K562 (cell line): ENCODE results near the gene RRH. TPM values are rescaled to one million over a fixed set of nuclear protein-coding genes. Genes with fewer than 3 reads are reported as not detected.
A peak's percentile ranks its signal among the peaks of the same experiment; 100 is the strongest.

Experiments
- CEBPG ChIP-seq, 3 experiments: fragments of 200-800 bp in 1 of 3; sonication (Bioruptor generic) in 1 of 3; sonication (generic) in 1 of 3; formaldehyde crosslinking in 1 of 3; IDR thresholded peaks in 2 of 3; conservative IDR thresholded peaks in 1 of 3; 2 replicates each; pipeline versions ENCODE4 v1.6.1 to v1.8.0; 2016 to 2022; ENCODE audit warnings: missing compliant biosample characterization in 2 of 3, missing genetic modification characterization in 2 of 3, mild to moderate bottlenecking in 1 of 3, missing genetic modification reagents in 1 of 3
- CSDE1 ChIP-seq, 2 experiments: fragments of 450-650 bp; IDR thresholded peaks; 2 replicates each; pipeline ENCODE4 v1.6.1; 2016; ENCODE audit warnings: mild to moderate bottlenecking in 1 of 2
- DACH1 ChIP-seq: fragments of 450-650 bp; IDR thresholded peaks from 2 replicates; pipeline ENCODE4 v1.6.1; 2018; ENCODE audit not compliant: partially characterized antibody
- ELK1 ChIP-seq: sonication (generic); formaldehyde crosslinking; IDR thresholded peaks from 2 replicates; pipeline ENCODE4 v1.8.1; 2022; ENCODE audit warnings: missing genetic modification reagents
- EP300 ChIP-seq: IDR thresholded peaks from 2 replicates; pipeline ENCODE4 v1.6.1; 2012; ENCODE audit warnings: low read length, improper control_type of control experiment
- ESRRA ChIP-seq: fragments of 450-650 bp; IDR thresholded peaks from 2 replicates; pipeline ENCODE4 v1.6.1; 2014; ENCODE audit warnings: low read depth, mild to moderate bottlenecking, moderate library complexity, borderline replicate concordance
- GTF2E2 ChIP-seq: fragments of 200-800 bp; sonication (Bioruptor generic); IDR thresholded peaks from 2 replicates; pipeline ENCODE4 v1.6.1; 2016; ENCODE audit warnings: missing genetic modification characterization, missing compliant biosample characterization
- HCFC1 ChIP-seq: IDR thresholded peaks from 2 replicates; pipeline ENCODE4 v1.6.1; 2012; ENCODE audit warnings: low read depth, low read length, improper control_type of control experiment
- KDM4B ChIP-seq, 2 experiments: fragments of 450-650 bp in 1 of 2; sonication (generic) in 1 of 2; IDR thresholded peaks; 2 replicates each; pipeline ENCODE4 v1.6.1; 2016 to 2017; ENCODE audit warnings: borderline replicate concordance in 2 of 2, antibody characterized with exemption in 1 of 2, low read depth in 1 of 2, mild to moderate bottlenecking in 1 of 2
- MYNN ChIP-seq, 2 experiments: sonication (generic); formaldehyde crosslinking in 1 of 2; IDR thresholded peaks; 2 replicates each; pipeline versions ENCODE4 v1.5.0 to v1.6.1; 2016 to 2020; ENCODE audit warnings: antibody characterized with exemption in 1 of 2, missing genetic modification reagents in 1 of 2
- NCOA6 ChIP-seq: fragments of 450-650 bp; IDR thresholded peaks from 2 replicates; pipeline ENCODE4 v1.6.1; 2017; ENCODE audit warnings: mild to moderate bottlenecking
- NRF1 ChIP-seq, 2 experiments: fragments of 450-650 bp; IDR thresholded peaks in 1 of 2; conservative IDR thresholded peaks in 1 of 2; 2 replicates each; pipeline ENCODE4 v1.6.1; 2014; ENCODE audit warnings: mild to moderate bottlenecking in 2 of 2
- PCBP1 ChIP-seq: fragments of 200-400 bp; formaldehyde crosslinking; IDR thresholded peaks from 2 replicates; pipeline ENCODE4 v1.6.1; 2018; ENCODE audit warnings: mild to moderate bottlenecking, low read depth, low read length; ENCODE audit not compliant: poor library complexity, severe bottlenecking
- PHB2 ChIP-seq: fragments of 450-650 bp; IDR thresholded peaks from 2 replicates; pipeline ENCODE4 v1.6.1; 2017; ENCODE audit warnings: low read depth
- RCOR1 ChIP-seq, 2 experiments: IDR thresholded peaks; 2 replicates each; pipeline ENCODE4 v1.6.1; 2012; ENCODE audit warnings: low read depth in 2 of 2, low read length in 2 of 2, borderline replicate concordance in 1 of 2, improper control_type of control experiment in 1 of 2
- SUPT5H ChIP-seq: fragments of 450-650 bp; IDR thresholded peaks from 2 replicates; pipeline ENCODE4 v1.6.1; 2016
- ZFP1 ChIP-seq: fragments of 450-650 bp; formaldehyde crosslinking; IDR thresholded peaks from 2 replicates; pipeline ENCODE4 v1.4.0; 2020; ENCODE audit warnings: mild to moderate bottlenecking, mixed read lengths
- ZFP36 ChIP-seq: fragments of 150-350 bp; IDR thresholded peaks from 2 replicates; pipeline ENCODE4 v1.6.1; 2018; ENCODE audit warnings: low read length, low read depth; ENCODE audit not compliant: partially characterized antibody
- ZNF140 ChIP-seq: fragments of 250-450 bp; sonication (Bioruptor Pico); IDR thresholded peaks from 2 replicates; pipeline ENCODE4 v1.8.0; 2021; ENCODE audit warnings: moderate library complexity, mild to moderate bottlenecking, inconsistent platforms
- polyA plus RNA-seq, 8 experiments: library from polyadenylated mRNA; depleted of rRNA in 4 of 8; stranded (reverse) in 5 of 8; unstranded in 3 of 8; fragments of >200 nt; fragmentation: Nextera tagmentation in 2 of 8; fragmentation: Illumina TruSeq in 1 of 8; extraction: Ambion mirVana in 2 of 8; extraction: Trizol in 1 of 8; gene quantifications; 2 replicates each; pipeline versions ENCODE4 v1.2.1 to v1.2.3, GENCODE V29; 2011 to 2014; ENCODE audit warnings: inconsistent platforms in 1 of 8, missing spikeins in 1 of 8
- total RNA-seq, 7 experiments: library from RNA; depleted of rRNA in 6 of 7; stranded (reverse); fragments of >200 nt in 6 of 7; fragmentation: Illumina TruSeq in 2 of 7; extraction: Trizol in 2 of 7; gene quantifications; 2 replicates each; pipeline versions ENCODE4 v1.2.1 to v1.2.3, GENCODE V29; 2011 to 2021; ENCODE audit warnings: low replicate concordance in 1 of 7
- TF ChIP-seq, protein P1 (sequence below): fragments of 200-800 bp; sonication (Bioruptor generic); IDR thresholded peaks from 2 replicates; pipeline ENCODE4 v1.6.1; 2017; ENCODE audit warnings: missing genetic modification characterization, missing compliant biosample characterization
- TF ChIP-seq, protein P2 (sequence below): fragments of 200-400 bp; formaldehyde crosslinking; IDR thresholded peaks from 2 replicates; pipeline ENCODE4 v1.6.1; 2017; ENCODE audit warnings: mild to moderate bottlenecking, low read depth, low read length, moderate library complexity

RRH gene
- total and polyA plus RNA-seq, 9 of the 15 experiments (the other 6 are each of a cell fraction or from before 2014, with no cell fraction given): 0.04 to 0.31 (median 0.12) TPM; not detected in 3

DNA sequence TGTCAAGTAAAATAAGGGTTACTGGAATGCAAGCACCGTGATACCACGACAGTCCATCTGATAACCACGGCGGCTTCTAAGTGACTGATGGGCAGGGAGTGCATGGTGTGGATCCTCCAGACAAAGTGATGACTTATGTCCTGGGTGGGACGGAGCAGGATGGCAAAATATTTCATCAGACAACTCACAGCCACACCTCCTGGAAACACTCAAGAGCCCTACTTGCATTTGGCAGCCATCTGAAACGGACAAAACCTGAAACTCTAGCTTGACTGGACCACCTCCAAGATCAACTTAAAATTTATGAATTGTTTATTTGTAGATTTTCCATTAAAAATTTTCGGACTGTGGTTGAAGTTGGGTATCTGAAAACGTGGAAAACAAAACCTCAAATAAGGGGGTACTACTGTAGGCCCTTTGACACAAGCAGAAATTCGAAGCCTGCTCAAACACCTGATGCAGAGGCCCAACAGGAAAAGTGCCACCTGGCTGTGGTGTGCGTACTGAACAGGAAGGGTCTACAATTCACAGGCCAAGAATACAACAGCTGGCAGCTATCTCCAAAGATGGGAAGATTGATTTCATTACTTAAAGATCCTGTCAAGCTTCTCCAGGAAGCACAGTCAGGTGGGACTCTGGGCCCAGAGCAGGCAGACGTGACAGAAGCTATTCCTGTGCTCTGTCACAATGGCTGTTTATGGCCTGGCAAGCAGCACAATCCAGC is 46.2 kb downstream of the RRH start (continued):
- TF ChIP-seq DACH1 (no peak), EP300 (peak; percentile 56), SUPT5H (no peak), PCBP1 (no peak), ESRRA (no peak), ZNF140 (CRISPR knock-in tag) (no peak), CEBPG (CRISPR knock-in tag; IDR thresholded peaks at IDR 0.05) (peak; percentile 85), CEBPG (tag; conservative IDR thresholded peaks at IDR 0.05 in 1 of 2, IDR thresholded peaks at IDR 0.05 in 1 of 2) (peak; percentile 59 to 96), RCOR1 (IDR thresholded peaks at IDR 0.05; ENCODE audit: borderline replicate concordance in 1 of 2, low read depth in 2 of 2, low read length in 2 of 2) (peak in 1 of 2 experiments; percentile 68; a peak in 1 of 4 replicates), ZFP1 (CRISPR knock-in tag) (no peak), MYNN (IDR thresholded peaks at IDR 0.05) (no peak), MYNN (CRISPR knock-in tag; IDR thresholded peaks at IDR 0.05) (no peak), NRF1 (conservative IDR thresholded peaks at IDR 0.05 in 1 of 2, IDR thresholded peaks at IDR 0.05 in 1 of 2) (peak in 1 of 2 experiments; percentile 29; a peak in 1 of 4 replicates), HCFC1 (no peak), KDM4B (IDR thresholded peaks at IDR 0.05; ENCODE audit: borderline replicate concordance in 2 of 2, low read depth in 1 of 2) (no peak), PHB2 (no peak), ELK1 (CRISPR knock-in tag) (no peak), CSDE1 (IDR thresholded peaks at IDR 0.05) (no peak), NCOA6 (no peak), GTF2E2 (peak; percentile 37; the same call in 1 of the 2 replicates), ZFP36 (no peak)
- TF ChIP-seq, protein P1, sequence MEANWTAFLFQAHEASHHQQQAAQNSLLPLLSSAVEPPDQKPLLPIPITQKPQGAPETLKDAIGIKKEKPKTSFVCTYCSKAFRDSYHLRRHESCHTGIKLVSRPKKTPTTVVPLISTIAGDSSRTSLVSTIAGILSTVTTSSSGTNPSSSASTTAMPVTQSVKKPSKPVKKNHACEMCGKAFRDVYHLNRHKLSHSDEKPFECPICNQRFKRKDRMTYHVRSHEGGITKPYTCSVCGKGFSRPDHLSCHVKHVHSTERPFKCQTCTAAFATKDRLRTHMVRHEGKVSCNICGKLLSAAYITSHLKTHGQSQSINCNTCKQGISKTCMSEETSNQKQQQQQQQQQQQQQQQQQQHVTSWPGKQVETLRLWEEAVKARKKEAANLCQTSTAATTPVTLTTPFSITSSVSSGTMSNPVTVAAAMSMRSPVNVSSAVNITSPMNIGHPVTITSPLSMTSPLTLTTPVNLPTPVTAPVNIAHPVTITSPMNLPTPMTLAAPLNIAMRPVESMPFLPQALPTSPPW (CRISPR knock-in tag): peak; percentile 25; the same call in 1 of the 2 replicates
- TF ChIP-seq, protein P2, sequence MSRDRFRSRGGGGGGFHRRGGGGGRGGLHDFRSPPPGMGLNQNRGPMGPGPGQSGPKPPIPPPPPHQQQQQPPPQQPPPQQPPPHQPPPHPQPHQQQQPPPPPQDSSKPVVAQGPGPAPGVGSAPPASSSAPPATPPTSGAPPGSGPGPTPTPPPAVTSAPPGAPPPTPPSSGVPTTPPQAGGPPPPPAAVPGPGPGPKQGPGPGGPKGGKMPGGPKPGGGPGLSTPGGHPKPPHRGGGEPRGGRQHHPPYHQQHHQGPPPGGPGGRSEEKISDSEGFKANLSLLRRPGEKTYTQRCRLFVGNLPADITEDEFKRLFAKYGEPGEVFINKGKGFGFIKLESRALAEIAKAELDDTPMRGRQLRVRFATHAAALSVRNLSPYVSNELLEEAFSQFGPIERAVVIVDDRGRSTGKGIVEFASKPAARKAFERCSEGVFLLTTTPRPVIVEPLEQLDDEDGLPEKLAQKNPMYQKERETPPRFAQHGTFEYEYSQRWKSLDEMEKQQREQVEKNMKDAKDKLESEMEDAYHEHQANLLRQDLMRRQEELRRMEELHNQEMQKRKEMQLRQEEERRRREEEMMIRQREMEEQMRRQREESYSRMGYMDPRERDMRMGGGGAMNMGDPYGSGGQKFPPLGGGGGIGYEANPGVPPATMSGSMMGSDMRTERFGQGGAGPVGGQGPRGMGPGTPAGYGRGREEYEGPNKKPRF: no peak
